Epithelial cell of proximal tubule (primary cell): ENCODE measurements around the gene WDR82. TPM values are rescaled to one million over a fixed set of nuclear protein-coding genes. Genes with fewer than 3 reads are reported as not detected.
A peak's percentile ranks its signal among the peaks of the same experiment; 100 is the strongest.

Experiments used
- DNase-seq: peaks from one replicate; pipeline ENCODE4 v3.0.0-alpha.2; 2011; ENCODE audit warnings: low read depth
- H3K4me3 ChIP-seq: 2 replicates; pipeline ENCODE4 v1.5.1; 2011; ENCODE audit warnings: low read depth, mild to moderate bottlenecking, low read length
- CTCF ChIP-seq: conservative IDR thresholded peaks from 2 replicates; pipeline ENCODE4 v1.5.1; 2012; ENCODE audit warnings: low read depth, mild to moderate bottlenecking, low read length
- total RNA-seq: library from RNA; depleted of rRNA; stranded (reverse); fragments of >200 nt; gene quantifications from 2 replicates; pipeline ENCODE4 v1.2.3, GENCODE V29; 2015

The WDR82 gene
- 38.4 and 61.6 TPM in 2 replicates for total RNA-seq

GRCh38 chr3:52278510-52279069, at the start of gene WDR82:
Gene WDR82, minus strand, starts transcription at chr3:52278649. Its CDS starts 288 bp downstream, at chr3:52278361.
- DNase-seq = no peak
- H3K4me3 ChIP-seq = peak within 1 kb of the TSS; percentile 93
- TF ChIP-seq CTCF = peak; percentile 51

- H3K4me3 ChIP-seq = no peak overlapping the region
- DNase-seq = no peak
- TF ChIP-seq CTCF = no peak
These were observed 49.2 kb upstream of the WDR82 start for GRCh38 chr3:52327486-52328290.

DNA sequence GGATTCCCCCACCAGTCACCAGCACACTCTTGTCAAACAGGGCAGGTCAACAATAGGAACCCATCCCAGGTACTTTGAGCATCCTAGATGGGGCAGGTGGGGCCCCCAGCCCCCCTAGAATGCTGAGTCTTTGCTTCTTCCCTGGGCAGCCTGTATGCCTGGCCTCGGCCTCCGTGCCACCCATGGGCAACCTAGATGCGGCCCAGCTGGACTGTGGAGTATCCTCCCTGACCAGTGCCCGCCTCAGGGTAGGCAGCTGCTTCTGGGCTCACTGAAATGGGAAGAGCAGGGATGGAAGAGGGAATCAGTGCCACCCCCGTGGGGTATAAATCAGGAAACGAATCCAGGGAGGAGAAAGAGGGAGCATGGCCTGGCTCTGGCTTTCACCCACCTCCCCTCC, 48.5 kb upstream of the WDR82 start:
- DNase-seq = no peak
- TF ChIP-seq CTCF = no peak
- no peak overlapping the region for H3K4me3 ChIP-seq

GRCh38 chr3:52325686-52326085, 47.2 kb upstream of the WDR82 start:
- DNase-seq = no peak
- no peak for TF ChIP-seq CTCF
- no peak overlapping the region for H3K4me3 ChIP-seq

GRCh38 chr3:52324676-52325075, 46.2 kb upstream of the WDR82 start:
- DNase-seq = no peak
- TF ChIP-seq CTCF = no peak
- H3K4me3 ChIP-seq = no peak overlapping the region

GRCh38 chr3:52323526-52324295, 45.3 kb upstream of the WDR82 start:
- no peak for TF ChIP-seq CTCF
- H3K4me3 ChIP-seq = no peak overlapping the region
- DNase-seq = no peak
